HCT116 (cell line): Measurements from ENCODE around the gene UBTD2. TPM values are rescaled to one million over a fixed set of nuclear protein-coding genes. Genes with fewer than 3 reads are reported as not detected.

Experiments used
- ATAC-seq: fragments of 200-7000 bp; cut with Tn5 transposase; 2 replicates; pipeline ENCODE4 v1.9.1; 2020; ENCODE audit warnings: mild to moderate bottlenecking, moderate library complexity
- BruUV-seq: library from RNA; stranded (reverse); fragments of 400-500 nt; replicated peaks from 2 replicates; lab custom pipeline; 2021; lab: Mats Ljungman, UMichigan
- CTCF ChIA-PET: fragments of 300-600 bp; sonication (Branson Sonifier 250); formaldehyde crosslinking; loops from one replicate; lab custom pipeline; 2021; ENCODE audit warnings: antibody characterized with exemption; lab: Charles Lee
- POLR2A ChIA-PET: fragments of 300-600, 350-600 bp; sonication (Branson Sonifier 250); formaldehyde crosslinking; loops from one replicate; lab custom pipeline; 2021; ENCODE audit warnings: antibody characterized with exemption; lab: Charles Lee
- RAD21 ChIA-PET, 2 experiments: fragments of 300-600 bp; sonication (Branson Sonifier 250); formaldehyde crosslinking; loops; one replicate each; lab custom pipeline; 2023; ENCODE audit warnings: low total read pairs in 2 of 2; ENCODE audit not compliant: uncharacterized antibody in 2 of 2, unreplicated experiment in 2 of 2, low non-redundant PET in 1 of 2; lab: Charles Lee
- DNase-seq: peaks from one replicate; pipeline ENCODE4 v3.0.0-alpha.2; 2010; ENCODE audit warnings: low read depth, low spot score
- H2AFZ ChIP-seq: fragments of 200-600 bp; shearing (Covaris generic), sonication (generic); 2 replicates; pipeline ENCODE4 v1.6.1; 2017; ENCODE audit warnings: low read depth, mixed run types, mixed read lengths, antibody characterized with exemption, low read length; ENCODE audit not compliant: poor library complexity, severe bottlenecking
- H3K27ac ChIP-seq: 2 replicates; pipeline ENCODE4 v1.5.1; 2012; ENCODE audit warnings: low read depth, low read length
- H3K27me3 ChIP-seq: fragments of 200-600 bp; sonication (generic); 2 replicates; pipeline ENCODE4 v1.6.1; 2016; ENCODE audit warnings: mixed run types, low read length, mixed read lengths; ENCODE audit not compliant: insufficient read depth
- H3K36me3 ChIP-seq, 2 experiments: fragments of 200-500 bp in 1 of 2; fragments of 200-600 bp in 1 of 2; sonication (Bioruptor generic) in 1 of 2; sonication (generic) in 1 of 2; 2 replicates each; pipeline versions ENCODE4 v1.5.1 to v1.6.1; 2014 to 2016; ENCODE audit warnings: low read length in 2 of 2, inconsistent platforms in 1 of 2, mixed read lengths in 1 of 2, mixed run types in 1 of 2; ENCODE audit not compliant: insufficient read depth in 2 of 2, control insufficient read depth in 1 of 2
- H3K4me1 ChIP-seq, 2 experiments: fragments of 200-600 bp in 1 of 2; sonication (generic) in 1 of 2; 2 replicates each; pipeline versions ENCODE4 v1.5.1 to v1.6.1; 2012 to 2017; ENCODE audit warnings: low read length in 2 of 2, inconsistent platforms in 1 of 2, mild to moderate bottlenecking in 1 of 2, mixed read lengths in 1 of 2, mixed run types in 1 of 2, moderate library complexity in 1 of 2; ENCODE audit not compliant: insufficient read depth in 2 of 2, control insufficient read depth in 1 of 2
- H3K4me2 ChIP-seq: fragments of 200-600 bp; sonication (generic); 2 replicates; pipeline ENCODE4 v1.6.1; 2017; ENCODE audit warnings: mixed run types, low read length, mixed read lengths
- H3K4me3 ChIP-seq, 2 experiments: fragments of 200-600 bp in 1 of 2; sonication (generic) in 1 of 2; replicated peaks in 1 of 2; 2 replicates each; pipeline ENCODE4 v1.5.1; 2011 to 2016; ENCODE audit warnings: low read length in 2 of 2, control low read depth in 1 of 2, low read depth in 1 of 2, mild to moderate bottlenecking in 1 of 2, mixed read lengths in 1 of 2, mixed run types in 1 of 2
- H3K79me2 ChIP-seq: fragments of 200-600 bp; sonication (generic); 2 replicates; pipeline ENCODE4 v1.6.1; 2017; ENCODE audit warnings: mild to moderate bottlenecking, mixed run types, low read length, moderate library complexity, mixed read lengths; ENCODE audit not compliant: insufficient read depth
- H3K9ac ChIP-seq: fragments of 200-600 bp; sonication (generic); 2 replicates; pipeline ENCODE4 v1.6.1; 2016; ENCODE audit warnings: low read length, mixed read lengths
- H3K9me2 ChIP-seq: fragments of 200-600 bp; sonication (generic), shearing (Covaris generic); 2 replicates; pipeline ENCODE4 v1.6.1; 2017; ENCODE audit warnings: mixed run types, mild to moderate bottlenecking, moderate library complexity; ENCODE audit not compliant: insufficient read depth
- H3K9me3 ChIP-seq, 2 experiments: fragments of 200-500 bp in 1 of 2; fragments of 200-600 bp in 1 of 2; sonication (Bioruptor generic) in 1 of 2; sonication (generic) in 1 of 2; 2 replicates each; pipeline ENCODE4 v1.6.1; 2014 to 2017; ENCODE audit warnings: low read length in 2 of 2, mixed read lengths in 2 of 2, inconsistent platforms in 1 of 2, low read depth in 1 of 2, mild to moderate bottlenecking in 1 of 2, mixed run types in 1 of 2, moderate library complexity in 1 of 2; ENCODE audit not compliant: control insufficient read depth in 1 of 2, insufficient read depth in 1 of 2
- H4K20me1 ChIP-seq: fragments of 200-600 bp; sonication (generic), shearing (Covaris generic); 2 replicates; pipeline ENCODE4 v1.6.1; 2017; ENCODE audit warnings: mixed run types, mild to moderate bottlenecking, moderate library complexity; ENCODE audit not compliant: insufficient read depth
- CBX3 ChIP-seq: IDR thresholded peaks from 2 replicates; pipeline ENCODE4 v1.6.1; 2012; ENCODE audit warnings: low read depth
- EGR1 ChIP-seq: IDR thresholded peaks from 2 replicates; pipeline ENCODE4 v1.6.1; 2012; ENCODE audit warnings: low read depth
- ELF1 ChIP-seq: IDR thresholded peaks from 2 replicates; pipeline ENCODE4 v1.6.1; 2012; ENCODE audit warnings: low read depth, borderline replicate concordance
- EZH2 ChIP-seq: fragments of 200-600 bp; sonication (generic); IDR thresholded peaks from 2 replicates; pipeline ENCODE4 v1.6.1; 2017; ENCODE audit warnings: antibody characterized with exemption, mixed run types
- EZH2phosphoT487 ChIP-seq: fragments of 200-600 bp; IDR thresholded peaks from 2 replicates; pipeline ENCODE4 v1.6.1; 2018; ENCODE audit warnings: antibody characterized with exemption, borderline replicate concordance
- MAX ChIP-seq: IDR thresholded peaks from 2 replicates; pipeline ENCODE4 v1.6.1; 2012
- POLR2AphosphoS5 ChIP-seq: IDR thresholded peaks from 2 replicates; pipeline ENCODE4 v1.6.1; 2011; ENCODE audit warnings: mild to moderate bottlenecking, low read depth, low read length, moderate library complexity
- ZNF274 ChIP-seq: fragments of 200-500 bp; sonication (Bioruptor generic); IDR thresholded peaks from 2 replicates; pipeline ENCODE4 v1.6.1; 2014; ENCODE audit warnings: mild to moderate bottlenecking, low read depth, low read length, inconsistent platforms
- intact Hi-C: fragments of 100-400 bp; cut with micrococcal nuclease; formaldehyde crosslinking; loops from 2 replicates; pipeline ENCODE4 v1.10.0; 2022
- total RNA-seq: library from RNA; stranded (reverse); gene quantifications from one replicate; pipeline ENCODE4 v1.2.1, GENCODE V29; 2021; ENCODE audit not compliant: unreplicated experiment

The UBTD2 gene
- total RNA-seq, 1 experiment from 2014 or later = 15.9 TPM

DNA sequence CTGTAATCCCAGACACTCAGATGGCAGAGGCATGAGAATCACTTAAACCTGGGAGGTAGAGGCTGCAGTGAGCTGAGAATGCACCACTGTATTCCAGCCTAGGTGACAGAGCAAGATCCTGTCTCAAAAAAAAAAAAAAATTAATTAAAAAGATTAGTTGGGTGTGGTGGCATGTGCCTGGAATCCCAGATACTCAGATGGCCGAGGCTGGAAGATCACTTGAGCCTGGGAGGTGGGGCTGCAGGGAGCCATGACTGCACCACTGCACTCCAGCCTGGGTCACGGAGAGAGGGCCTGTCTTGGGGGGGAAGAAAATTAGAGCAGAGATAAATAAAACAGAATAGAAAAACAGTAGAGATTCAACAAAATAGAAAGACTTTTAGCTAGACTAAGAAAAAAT lies 34.9 kb downstream of the UBTD2 start:
- Histone ChIP-seq H3K4me3 (no peak overlapping the region), H3K36me3 (no peaks in the 10 kb centered on the region), H3K79me2 (peaks cover 4% of the 10 kb centered on the region; the same call in 1 of the 2 replicates), H3K9ac (no peak overlapping the region), H3K9me2 (no peaks in the 10 kb centered on the region), H3K27me3 (no peaks in the 10 kb centered on the region), H3K27ac (no peak overlapping the region), H3K4me2 (no peak overlapping the region), H4K20me1 (peaks cover 4% of the 10 kb centered on the region; the same call in 1 of the 2 replicates), H2AFZ (no peak overlapping the region), H3K9me3 (no peaks in the 10 kb centered on the region), H3K4me1 (no peaks in the 10 kb centered on the region)
- DNase-seq = no peak
- no peak for TF ChIP-seq CBX3
- RAD21 ChIA-PET = no interaction called here
- no peak for ATAC-seq
- intact Hi-C loops = no loop called here
- POLR2A ChIA-PET = no interaction called here
- BruUV-seq = no TSS peak
- CTCF ChIA-PET = no interaction called here

DNA sequence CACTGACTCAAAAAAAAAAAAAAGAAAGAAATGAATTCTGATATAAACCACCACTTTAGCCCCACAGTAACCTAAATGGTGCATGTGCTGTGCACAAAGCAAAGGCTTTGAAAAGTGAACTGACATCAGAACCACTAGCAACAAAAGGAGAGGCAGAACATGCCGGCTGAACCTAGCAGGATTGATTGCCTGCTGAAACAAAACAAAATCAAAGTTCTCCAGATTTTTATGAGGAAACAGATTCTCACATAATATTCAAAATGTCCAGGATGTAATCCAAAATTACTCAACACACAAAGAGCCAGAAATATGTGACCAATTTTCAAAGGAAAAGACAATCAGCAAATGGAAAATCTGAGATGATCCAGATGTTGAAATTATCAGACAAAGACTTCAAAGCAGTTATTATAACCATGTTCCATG lies 37.9 kb downstream of the UBTD2 start:
- Histone ChIP-seq H3K9me2 (no peaks in the 10 kb centered on the region), H3K79me2 (peaks cover 7% of the 10 kb centered on the region), H2AFZ (no peak overlapping the region)
- TF ChIP-seq EZH2phosphoT487 (no peak), EZH2 (no peak), POLR2AphosphoS5 (no peak), ELF1 (no peak), CBX3 (no peak), EGR1 (no peak), ZNF274 (no peak), MAX (no peak)
- TF ChIP-seq, all 23 proteins: peak for 0
- H3K4me1 ChIP-seq = no peaks in the 10 kb centered on the region
- H3K27ac ChIP-seq = no peak overlapping the region
- POLR2A ChIA-PET = no interaction called here
- RAD21 ChIA-PET = no interaction called here
- no peak overlapping the region for H3K4me2 ChIP-seq
- intact Hi-C loops = no loop called here
- no peaks in the 10 kb centered on the region for H3K36me3 ChIP-seq
- no peak overlapping the region for H3K9ac ChIP-seq
- ATAC-seq (no peak), DNase-seq (no peak)
- CTCF ChIA-PET = no interaction called here
- no peaks in the 10 kb centered on the region for H3K27me3 ChIP-seq
- BruUV-seq = no TSS peak
- H3K9me3 ChIP-seq = no peaks in the 10 kb centered on the region
- peaks cover 4% of the 10 kb centered on the region; the same call in 1 of the 2 replicates for H4K20me1 ChIP-seq
- no peak overlapping the region for H3K4me3 ChIP-seq
